ENCODE measurements around the gene VPS13D. TPM values are rescaled to one million over a fixed set of nuclear protein-coding genes. Genes with fewer than 3 reads are reported as not detected.

The VPS13D gene
- total and polyA plus RNA-seq, 2 of the 4 experiments (the other 2 are of a cell fraction), result 9.0 to 16.3 TPM

DNA sequence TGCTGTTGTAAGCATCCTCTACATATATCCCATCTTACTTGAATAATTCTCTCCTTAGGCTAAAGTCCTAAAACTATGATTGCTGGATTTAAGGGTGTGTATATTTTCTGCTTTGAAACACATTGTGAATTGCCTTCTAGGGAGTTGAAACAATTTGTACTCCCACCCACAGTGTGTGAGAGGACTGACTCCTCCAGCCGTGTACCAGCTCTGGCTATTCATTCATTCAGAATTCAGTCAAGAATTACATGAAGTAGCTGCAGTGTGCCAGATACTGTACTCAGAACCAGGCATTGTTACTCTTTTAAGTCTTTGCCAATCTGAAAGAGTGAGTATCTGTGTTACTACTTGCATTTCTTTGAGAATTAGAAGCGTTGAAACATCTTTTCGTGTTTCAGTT, 253.2 kb downstream of the VPS13D start:
- no peaks in the 10 kb centered on the region for H3K9me3 ChIP-seq (ENCODE audit: control insufficient read depth, insufficient read depth, low read length)
- H4K5ac ChIP-seq (ENCODE audit: low read depth, low read length), result no peak overlapping the region
- ATAC-seq (ENCODE audit: low read depth) (no peak), DNase-seq (no peak)
- H2AK5ac ChIP-seq (ENCODE audit: low read depth, low read length), result no peak overlapping the region; the same call in 1 of the 2 replicates
- no peak overlapping the region for H2AFZ ChIP-seq (replicated peaks; ENCODE audit: low read length, poor library complexity)
- H3K14ac ChIP-seq (replicated peaks; ENCODE audit: low read depth, low read length), result no peak overlapping the region
- no peak for TF ChIP-seq RFX5 (IDR thresholded peaks at IDR 0.05; ENCODE audit: low read depth, low read length)
- TF ChIP-seq RCOR1 (IDR thresholded peaks at IDR 0.05; ENCODE audit: insufficient replicate concordance, low read length), result no peak
- no peak for TF ChIP-seq ELK1 (IDR thresholded peaks at IDR 0.05; ENCODE audit: borderline replicate concordance, low read depth, low read length)
- no peak for TF ChIP-seq NFE2L2 (IDR thresholded peaks at IDR 0.05; ENCODE audit: low read depth, low read length)
- TF ChIP-seq BHLHE40 (IDR thresholded peaks at IDR 0.05; ENCODE audit: low read depth, low read length), result no peak
- no peak for TF ChIP-seq FOS (IDR thresholded peaks at IDR 0.05; ENCODE audit: low read depth, low read length)
- TF ChIP-seq SMC3 (IDR thresholded peaks at IDR 0.05; ENCODE audit: low read depth, low read length), result no peak
- TF ChIP-seq MAFK (IDR thresholded peaks at IDR 0.05; ENCODE audit: low read depth, low read length), result no peak
- TF ChIP-seq MAZ (IDR thresholded peaks at IDR 0.05; ENCODE audit: borderline replicate concordance, low read depth, low read length), result no peak
- no peak for TF ChIP-seq RAD21 (IDR thresholded peaks at IDR 0.05; ENCODE audit: low read length)
- no peak for TF ChIP-seq CHD1 (IDR thresholded peaks at IDR 0.05; ENCODE audit: low read depth, low read length)
- TF ChIP-seq, protein P1, sequence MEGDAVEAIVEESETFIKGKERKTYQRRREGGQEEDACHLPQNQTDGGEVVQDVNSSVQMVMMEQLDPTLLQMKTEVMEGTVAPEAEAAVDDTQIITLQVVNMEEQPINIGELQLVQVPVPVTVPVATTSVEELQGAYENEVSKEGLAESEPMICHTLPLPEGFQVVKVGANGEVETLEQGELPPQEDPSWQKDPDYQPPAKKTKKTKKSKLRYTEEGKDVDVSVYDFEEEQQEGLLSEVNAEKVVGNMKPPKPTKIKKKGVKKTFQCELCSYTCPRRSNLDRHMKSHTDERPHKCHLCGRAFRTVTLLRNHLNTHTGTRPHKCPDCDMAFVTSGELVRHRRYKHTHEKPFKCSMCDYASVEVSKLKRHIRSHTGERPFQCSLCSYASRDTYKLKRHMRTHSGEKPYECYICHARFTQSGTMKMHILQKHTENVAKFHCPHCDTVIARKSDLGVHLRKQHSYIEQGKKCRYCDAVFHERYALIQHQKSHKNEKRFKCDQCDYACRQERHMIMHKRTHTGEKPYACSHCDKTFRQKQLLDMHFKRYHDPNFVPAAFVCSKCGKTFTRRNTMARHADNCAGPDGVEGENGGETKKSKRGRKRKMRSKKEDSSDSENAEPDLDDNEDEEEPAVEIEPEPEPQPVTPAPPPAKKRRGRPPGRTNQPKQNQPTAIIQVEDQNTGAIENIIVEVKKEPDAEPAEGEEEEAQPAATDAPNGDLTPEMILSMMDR (conservative IDR thresholded peaks at IDR 0.05; ENCODE audit: low read depth, low read length), result no peak
- no peak for TF ChIP-seq CEBPB (IDR thresholded peaks at IDR 0.05; ENCODE audit: low read depth, low read length)
- TF ChIP-seq, protein P2, sequence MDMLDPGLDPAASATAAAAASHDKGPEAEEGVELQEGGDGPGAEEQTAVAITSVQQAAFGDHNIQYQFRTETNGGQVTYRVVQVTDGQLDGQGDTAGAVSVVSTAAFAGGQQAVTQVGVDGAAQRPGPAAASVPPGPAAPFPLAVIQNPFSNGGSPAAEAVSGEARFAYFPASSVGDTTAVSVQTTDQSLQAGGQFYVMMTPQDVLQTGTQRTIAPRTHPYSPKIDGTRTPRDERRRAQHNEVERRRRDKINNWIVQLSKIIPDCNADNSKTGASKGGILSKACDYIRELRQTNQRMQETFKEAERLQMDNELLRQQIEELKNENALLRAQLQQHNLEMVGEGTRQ (IDR thresholded peaks at IDR 0.05; ENCODE audit: low read depth, low read length), result no peak
- no peak for TF ChIP-seq POLR2A (IDR thresholded peaks at IDR 0.05; ENCODE audit: low read depth, low read length)
- H2BK120ac ChIP-seq (ENCODE audit: low read depth, low read length), result no peak overlapping the region
- H2AK9ac ChIP-seq (replicated peaks; ENCODE audit: low read depth, low read length, poor library complexity), result no peak overlapping the region
- H3K4me1 ChIP-seq (ENCODE audit: control insufficient read depth, insufficient read depth, low read length), result peaks cover 45% of the 10 kb centered on the region
- H3K9ac ChIP-seq (ENCODE audit: low read depth, low read length), result no peak overlapping the region
- no peak overlapping the region for H3K18ac ChIP-seq (ENCODE audit: low read depth, low read length)
- intact Hi-C loops (cut with micrococcal nuclease) (loop anchor here (5.0 kb wide), 1 partner anchor 59 kb away; no protein-coding TSS in a partner anchor), in situ Hi-C loops (cut with MboI; ENCODE audit: low sequenced_read_pairs) (no loop called here), dilution Hi-C loops (cut with HindIII; ENCODE audit: low sequenced_read_pairs, unreplicated experiment) (no loop called here)
- WGBS, 2 experiments (ENCODE audit: extremely low coverage in 2 of 2, insufficient read length in 1 of 2), result 100% methylated on average over 1 of the region's 3 CpGs; no CpG with 5 or more reads in 1 of the 2 experiments
- H3K79me1 ChIP-seq (ENCODE audit: low read depth in 1 of 2, low read length in 2 of 2), result peaks cover 13 to 16% of the 10 kb centered on the region in 2 experiments
- H3K23ac ChIP-seq (ENCODE audit: low read depth, low read length), result no peak overlapping the region
- H3K27me3 ChIP-seq (ENCODE audit: control insufficient read depth, insufficient read depth, low read length), result no peaks in the 10 kb centered on the region
- CTCF ChIA-PET, result no interaction called here
- no peak overlapping the region for H4K8ac ChIP-seq (ENCODE audit: low read depth in 2 of 2, low read length in 2 of 2)
- no peak overlapping the region for H3K56ac ChIP-seq (ENCODE audit: extremely low read depth, insufficient read depth, low read length)
- POLR2A ChIA-PET (ENCODE audit: unreplicated experiment), result no interaction called here
- no peak overlapping the region for H3K4me3 ChIP-seq (ENCODE audit: insufficient read depth, low read depth, low read length)
- no peak overlapping the region for H3K4ac ChIP-seq (ENCODE audit: low read depth, low read length)
- BruUV-seq (replicated peaks), result no TSS peak
- H3K4me2 ChIP-seq (ENCODE audit: low read depth, low read length), result no peak overlapping the region
- peaks cover 1% of the 10 kb centered on the region; the same call in 1 of the 2 replicates for H3K36me3 ChIP-seq (ENCODE audit: control insufficient read depth, insufficient read depth, low read length)
- H3K9me1 ChIP-seq (ENCODE audit: insufficient read depth, low read length), result peaks cover 36% of the 10 kb centered on the region
- no peak overlapping the region for H4K91ac ChIP-seq (ENCODE audit: insufficient read depth, low read depth, low read length)
- no peak overlapping the region for H3K27ac ChIP-seq (ENCODE audit: insufficient read depth, low read length)
- no peak overlapping the region for H2BK5ac ChIP-seq (ENCODE audit: low read depth, low read length, poor library complexity, severe bottlenecking)
- H2BK20ac ChIP-seq (ENCODE audit: low read depth, low read length), result 0 out of 2 replicates have a peak overlapping the region, but pooled peaks have one; percentile 8
- no peak overlapping the region for H2BK15ac ChIP-seq (ENCODE audit: low read depth, low read length)
- peaks cover 2% of the 10 kb centered on the region; the same call in 1 of the 2 replicates for H4K20me1 ChIP-seq (ENCODE audit: insufficient read depth, low read length)
